Epithelial cell of esophagus (primary cell): Measurements from ENCODE around the gene ID4.

Experiments
- DNase-seq: peaks from one replicate; pipeline ENCODE4 v3.0.0; 2010; ENCODE audit warnings: low read depth
- H3K4me3 ChIP-seq: 2 replicates; pipeline ENCODE4 v1.5.1; 2011; ENCODE audit warnings: mild to moderate bottlenecking, low read length, control low read depth
- CTCF ChIP-seq: IDR thresholded peaks from 2 replicates; pipeline ENCODE4 v1.5.1; 2011; ENCODE audit warnings: low read depth, mild to moderate bottlenecking, low read length, control low read depth, inconsistent platforms; ENCODE audit not compliant: insufficient read depth; ENCODE audit errors: missing control alignments

ID4 gene

GRCh38 chr6:19865178-19865577 is 28.0 kb downstream of the ID4 start:
- TF ChIP-seq CTCF, result no peak
- DNase-seq, result no peak
- H3K4me3 ChIP-seq, result no peak overlapping the region

GRCh38 chr6:19866173-19866984 is 29.2 kb downstream of the ID4 start:
- no peak for TF ChIP-seq CTCF
- H3K4me3 ChIP-seq, result no peak overlapping the region
- DNase-seq, result no peak

- DNase-seq, result peak; percentile 60
- no peak for TF ChIP-seq CTCF
- no peak overlapping the region for H3K4me3 ChIP-seq
Measured at GRCh38 chr6:19866985-19867627, 29.9 kb downstream of the ID4 start.

- no peak for TF ChIP-seq CTCF
- DNase-seq, result no peak
- H3K4me3 ChIP-seq, result no peak overlapping the region
Measured at GRCh38 chr6:19869464-19869863, 32.3 kb downstream of the ID4 start.

- TF ChIP-seq CTCF, result no peak
- H3K4me3 ChIP-seq, result no peak overlapping the region
- no peak for DNase-seq
Measured at GRCh38 chr6:19870322-19870721, 33.2 kb downstream of the ID4 start.

- TF ChIP-seq CTCF, result no peak
Measured at GRCh38 chr6:19873031-19873430, 35.9 kb downstream of the ID4 start.

More at GRCh38 chr6:19873031-19873430, 35.9 kb downstream of the ID4 start:
- DNase-seq, result no peak
- no peak overlapping the region for H3K4me3 ChIP-seq
